H9 (cell line): ENCODE data around the gene VASH1. TPM values are rescaled to one million over a fixed set of nuclear protein-coding genes. Genes with fewer than 3 reads are reported as not detected.

Experiments used
- DNase-seq: peaks from one replicate; pipeline ENCODE4 v3.0.0-alpha.2; 2017
- H2AFZ ChIP-seq: one replicate; pipeline ENCODE4 v1.6.1; 2013; ENCODE audit warnings: mild to moderate bottlenecking, low read length, control low read depth, moderate library complexity
- H2AK5ac ChIP-seq: 2 replicates; pipeline ENCODE4 v1.6.1; 2013; ENCODE audit warnings: low read length, control low read depth, mixed read lengths; ENCODE audit not compliant: insufficient read length
- H2BK120ac ChIP-seq: one replicate; pipeline ENCODE4 v1.6.1; 2013; ENCODE audit warnings: low read depth, mild to moderate bottlenecking, low read length, control low read depth, inconsistent platforms; ENCODE audit not compliant: poor library complexity, severe bottlenecking
- H2BK12ac ChIP-seq: 2 replicates; pipeline ENCODE4 v1.6.1; 2013; ENCODE audit warnings: low read length, control low read depth, mixed read lengths, low read depth; ENCODE audit not compliant: insufficient read length
- H2BK15ac ChIP-seq: 2 replicates; pipeline ENCODE4 v1.6.1; 2013; ENCODE audit warnings: low read depth, low read length, control low read depth
- H2BK20ac ChIP-seq: one replicate; pipeline ENCODE4 v1.6.1; 2013; ENCODE audit warnings: low read depth, mild to moderate bottlenecking, low read length, control low read depth, inconsistent platforms; ENCODE audit not compliant: poor library complexity, severe bottlenecking
- H2BK5ac ChIP-seq: 2 replicates; pipeline ENCODE4 v1.6.1; 2013; ENCODE audit warnings: low read length, control low read depth, mixed read lengths; ENCODE audit not compliant: insufficient read length
- H3K14ac ChIP-seq: 2 replicates; pipeline ENCODE4 v1.6.1; 2013; ENCODE audit warnings: low read length, control low read depth; ENCODE audit not compliant: insufficient read depth
- H3K18ac ChIP-seq: 2 replicates; pipeline ENCODE4 v1.6.1; 2013; ENCODE audit warnings: low read depth, mild to moderate bottlenecking, mixed read lengths, low read length, control low read depth; ENCODE audit not compliant: insufficient read length
- H3K23ac ChIP-seq: 2 replicates; pipeline ENCODE4 v1.6.1; 2013; ENCODE audit warnings: low read length, control low read depth, mixed read lengths, low read depth; ENCODE audit not compliant: insufficient read length
- H3K23me2 ChIP-seq: 2 replicates; pipeline ENCODE4 v1.6.1; 2013; ENCODE audit warnings: low read depth, mild to moderate bottlenecking, mixed read lengths, low read length, control low read depth; ENCODE audit not compliant: insufficient read length, poor library complexity, severe bottlenecking
- H3K27ac ChIP-seq: 2 replicates; pipeline ENCODE4 v1.5.1; 2013; ENCODE audit warnings: low read length, control low read depth, mixed read lengths, low read depth; ENCODE audit not compliant: insufficient read length
- H3K27me3 ChIP-seq: 2 replicates; pipeline ENCODE4 v1.6.1; 2013; ENCODE audit warnings: low read length, control low read depth, inconsistent platforms; ENCODE audit not compliant: insufficient read depth
- H3K4ac ChIP-seq: 2 replicates; pipeline ENCODE4 v1.6.1; 2013; ENCODE audit warnings: low read depth, mild to moderate bottlenecking, control low read depth, inconsistent platforms, low read length, moderate library complexity
- H3K4me1 ChIP-seq: 2 replicates; pipeline ENCODE4 v1.6.1; 2013; ENCODE audit warnings: low read length, control low read depth, inconsistent platforms; ENCODE audit not compliant: insufficient read depth
- H3K4me2 ChIP-seq: 2 replicates; pipeline ENCODE4 v1.6.1; 2013; ENCODE audit warnings: low read length, control low read depth, mixed read lengths; ENCODE audit not compliant: insufficient read length, insufficient read depth
- H3K56ac ChIP-seq: 2 replicates; pipeline ENCODE4 v1.6.1; 2013; ENCODE audit warnings: low read depth, mild to moderate bottlenecking, mixed read lengths, low read length, control low read depth; ENCODE audit not compliant: insufficient read length
- H3K79me1 ChIP-seq: 2 replicates; pipeline ENCODE4 v1.6.1; 2013; ENCODE audit warnings: low read depth, mild to moderate bottlenecking, moderate library complexity, low read length, control low read depth, inconsistent platforms; ENCODE audit not compliant: insufficient read depth, poor library complexity, severe bottlenecking
- H3K79me2 ChIP-seq: 2 replicates; pipeline ENCODE4 v1.6.1; 2013; ENCODE audit warnings: low read length, control low read depth, inconsistent platforms; ENCODE audit not compliant: insufficient read depth
- H3K9ac ChIP-seq: 2 replicates; pipeline ENCODE4 v1.6.1; 2013; ENCODE audit warnings: low read length, control low read depth, mixed read lengths; ENCODE audit not compliant: insufficient read length; ENCODE audit errors: extremely low read depth
- H3K9me3 ChIP-seq: one replicate; pipeline ENCODE4 v1.6.1; 2013; ENCODE audit warnings: low read depth, low read length, inconsistent platforms; ENCODE audit not compliant: control insufficient read depth
- H3T11ph ChIP-seq: one replicate; pipeline ENCODE4 v1.6.1; 2013; ENCODE audit warnings: mild to moderate bottlenecking, low read length, control low read depth, inconsistent platforms
- H4K20me1 ChIP-seq: one replicate; pipeline ENCODE4 v1.6.1; 2013; ENCODE audit not compliant: control insufficient read depth, insufficient read length, insufficient read depth
- H4K5ac ChIP-seq: 2 replicates; pipeline ENCODE4 v1.6.1; 2013; ENCODE audit warnings: low read depth, mild to moderate bottlenecking, mixed read lengths, low read length, control low read depth; ENCODE audit not compliant: insufficient read length
- H4K8ac ChIP-seq: replicated peaks from 2 replicates; pipeline ENCODE4 v1.6.1; 2013; ENCODE audit warnings: low read length, control low read depth, mixed read lengths, low read depth; ENCODE audit not compliant: insufficient read length
- H4K91ac ChIP-seq: 2 replicates; pipeline ENCODE4 v1.6.1; 2013; ENCODE audit warnings: low read depth, mild to moderate bottlenecking, moderate library complexity, mixed read lengths, low read length, control low read depth; ENCODE audit not compliant: insufficient read length
- H3K27ac Mint-ChIP-seq, 3 experiments: 2 replicates in 2 of 3; 3 replicates in 1 of 3; pipeline ENCODE4 v1.8.0; 2020 to 2021; ENCODE audit warnings: mixed read lengths in 3 of 3, mild to moderate bottlenecking in 1 of 3, moderate library complexity in 1 of 3
- H3K27me3 Mint-ChIP-seq: 2 replicates; pipeline ENCODE4 v1.8.0; 2021; ENCODE audit warnings: low read depth, mild to moderate bottlenecking, moderate library complexity, mixed read lengths
- H3K36me3 Mint-ChIP-seq, 3 experiments: 2 replicates in 2 of 3; 3 replicates in 1 of 3; pipeline ENCODE4 v1.8.0; 2020 to 2021; ENCODE audit warnings: low read depth in 3 of 3, mixed read lengths in 3 of 3; ENCODE audit not compliant: insufficient read depth in 1 of 3
- H3K4me1 Mint-ChIP-seq, 2 experiments: 2 replicates each; pipeline ENCODE4 v1.8.0; 2020; ENCODE audit warnings: mixed read lengths in 2 of 2
- H3K4me3 Mint-ChIP-seq, 2 experiments: 2 replicates in 1 of 2; 3 replicates in 1 of 2; pipeline ENCODE4 v1.8.0; 2020 to 2021; ENCODE audit warnings: mild to moderate bottlenecking in 2 of 2, mixed read lengths in 2 of 2, moderate library complexity in 1 of 2
- H3K9me3 Mint-ChIP-seq, 2 experiments: 2 replicates in 1 of 2; 3 replicates in 1 of 2; pipeline ENCODE4 v1.8.0; 2020; ENCODE audit warnings: mild to moderate bottlenecking in 2 of 2, mixed read lengths in 2 of 2, moderate library complexity in 1 of 2
- WGBS: extraction: QIAGEN DNeasy Blood & Tissue Kit; methylation state at CpG from one replicate; pipeline ENCODE4 v1.1.7; 2013; ENCODE audit warnings: missing lambda C conversion rate, low lambda C conversion rate, mixed read lengths; ENCODE audit not compliant: insufficient read length; ENCODE audit errors: extremely low coverage; 5-methylcytosine and 5-hydroxymethylcytosine counted together
- total RNA-seq: library from RNA; stranded (reverse); gene quantifications from 2 replicates; pipeline ENCODE4 v1.2.1, GENCODE V29; 2021
- TF ChIP-seq, protein P1 (sequence below): fragments of 200-600 bp; sonication (generic); conservative IDR thresholded peaks from 3 replicates; pipeline ENCODE4 v1.8.0; 2021; ENCODE audit warnings: antibody characterized with exemption, mild to moderate bottlenecking

The VASH1 gene
- total RNA-seq, 1 experiment from 2014 or later = 5.8 TPM

DNA sequence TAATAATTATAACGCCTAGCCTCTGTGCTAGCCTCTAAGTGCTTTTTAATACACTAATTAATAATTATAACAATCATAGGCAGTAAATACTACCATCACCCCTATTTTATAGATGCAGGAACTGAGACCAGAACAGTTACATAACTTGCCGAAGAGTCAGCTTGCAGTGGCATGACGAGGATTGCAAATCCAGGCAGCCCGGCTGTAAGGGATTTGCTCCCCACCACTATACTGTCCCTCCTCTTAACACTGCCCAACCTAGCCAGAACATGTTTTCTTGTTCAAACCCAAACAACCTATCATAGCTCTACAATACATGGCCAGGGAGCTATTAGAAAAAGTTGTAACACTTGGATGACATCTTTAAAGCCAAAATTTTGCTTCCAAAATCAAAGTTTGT is 33.9 kb upstream of the VASH1 start:
- H3K14ac ChIP-seq = no peak overlapping the region
- no CpG with 5 or more reads among the region's 4 CpGs for WGBS
- H2BK15ac ChIP-seq = no peak overlapping the region
- no peaks in the 10 kb centered on the region for H4K20me1 ChIP-seq
- no peaks in the 10 kb centered on the region for H3K27me3 ChIP-seq
- H3T11ph ChIP-seq = no peak overlapping the region
- no peak overlapping the region for H2BK20ac ChIP-seq
- H4K8ac ChIP-seq = no peak overlapping the region
- no peak overlapping the region for H3K27ac ChIP-seq
- Mint-ChIP-seq H3K4me3 (no peak overlapping the region), H3K27ac (no peak overlapping the region; a peak in 1 of 7 replicates), H3K36me3 (no peaks in the 10 kb centered on the region), H3K4me1 (peaks cover 8 to 17% of the 10 kb centered on the region in 2 experiments), H3K27me3 (peaks cover 7% of the 10 kb centered on the region; the same call in 1 of the 2 replicates), H3K9me3 (no peaks in the 10 kb centered on the region)
- H3K9ac ChIP-seq = no peak overlapping the region
- H3K79me1 ChIP-seq = no peaks in the 10 kb centered on the region
- no peak overlapping the region for H2BK120ac ChIP-seq
- no peak overlapping the region for H3K23ac ChIP-seq
- H2BK12ac ChIP-seq = no peak overlapping the region
- no peak overlapping the region for H3K56ac ChIP-seq
- no peak overlapping the region for H3K4me2 ChIP-seq
- no peak overlapping the region for H3K4ac ChIP-seq
- no peaks in the 10 kb centered on the region for H3K23me2 ChIP-seq
- no peak overlapping the region for H4K5ac ChIP-seq
- TF ChIP-seq, protein P1, sequence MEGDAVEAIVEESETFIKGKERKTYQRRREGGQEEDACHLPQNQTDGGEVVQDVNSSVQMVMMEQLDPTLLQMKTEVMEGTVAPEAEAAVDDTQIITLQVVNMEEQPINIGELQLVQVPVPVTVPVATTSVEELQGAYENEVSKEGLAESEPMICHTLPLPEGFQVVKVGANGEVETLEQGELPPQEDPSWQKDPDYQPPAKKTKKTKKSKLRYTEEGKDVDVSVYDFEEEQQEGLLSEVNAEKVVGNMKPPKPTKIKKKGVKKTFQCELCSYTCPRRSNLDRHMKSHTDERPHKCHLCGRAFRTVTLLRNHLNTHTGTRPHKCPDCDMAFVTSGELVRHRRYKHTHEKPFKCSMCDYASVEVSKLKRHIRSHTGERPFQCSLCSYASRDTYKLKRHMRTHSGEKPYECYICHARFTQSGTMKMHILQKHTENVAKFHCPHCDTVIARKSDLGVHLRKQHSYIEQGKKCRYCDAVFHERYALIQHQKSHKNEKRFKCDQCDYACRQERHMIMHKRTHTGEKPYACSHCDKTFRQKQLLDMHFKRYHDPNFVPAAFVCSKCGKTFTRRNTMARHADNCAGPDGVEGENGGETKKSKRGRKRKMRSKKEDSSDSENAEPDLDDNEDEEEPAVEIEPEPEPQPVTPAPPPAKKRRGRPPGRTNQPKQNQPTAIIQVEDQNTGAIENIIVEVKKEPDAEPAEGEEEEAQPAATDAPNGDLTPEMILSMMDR = no peak
- no peak overlapping the region for H2BK5ac ChIP-seq
- no peaks in the 10 kb centered on the region for H3K79me2 ChIP-seq
- no peak overlapping the region for H3K18ac ChIP-seq
- H4K91ac ChIP-seq = no peak overlapping the region
- DNase-seq = no peak
- no peaks in the 10 kb centered on the region; the same call in 1 of the 2 replicates for H3K4me1 ChIP-seq
- H3K9me3 ChIP-seq = no peaks in the 10 kb centered on the region
- H2AFZ ChIP-seq = no peak overlapping the region
- no peak overlapping the region for H2AK5ac ChIP-seq
